Vagina (tissue), 2 donors: ENCODE measurements around the gene STAB1.

ENCODE experiments used
- CTCF ChIP-seq, 3 experiments: fragments of 450-650 bp in 2 of 3; fragments of 200-600 bp in 1 of 3; sonication (generic) in 1 of 3; IDR thresholded peaks; one replicate each; pipeline ENCODE4 v1.5.1; 2017 to 2019; ENCODE audit warnings: antibody characterized with exemption in 3 of 3, mild to moderate bottlenecking in 2 of 3, moderate library complexity in 2 of 3
- POLR2A ChIP-seq, 2 donors: fragments of 450-650 bp; IDR thresholded peaks; one replicate each; pipeline ENCODE4 v1.6.1; 2017; ENCODE audit warnings: antibody characterized with exemption in 2 of 2, mild to moderate bottlenecking in 2 of 2, moderate library complexity in 2 of 2
- POLR2AphosphoS5 ChIP-seq, 2 donors: sonication (generic); formaldehyde crosslinking; IDR thresholded peaks; one replicate each; pipeline ENCODE4 v1.9.0; 2017; ENCODE audit warnings: antibody characterized with exemption in 2 of 2, mild to moderate bottlenecking in 2 of 2, low read depth in 1 of 2; ENCODE audit not compliant: insufficient read depth in 1 of 2

GRCh38 chr3:52546111-52546901 lies 51.2 kb downstream of the STAB1 start:
- no peak for TF ChIP-seq POLR2A (IDR thresholded peaks at IDR 0.05)
- no peak for TF ChIP-seq CTCF (IDR thresholded peaks at IDR 0.05)
- no peak for TF ChIP-seq POLR2AphosphoS5 (IDR thresholded peaks at IDR 0.05; ENCODE audit: insufficient read depth in 1 of 2, low read depth in 1 of 2)
